HG02938 (cell line): ENCODE data around the gene SLC16A2.

Experiments
- ATAC-seq: cut with Tn5 transposase; IDR thresholded peaks from one replicate; pipeline ENCODE4 v1.9.1; 2021; ENCODE audit warnings: mild to moderate bottlenecking, moderate library complexity; ENCODE audit not compliant: unreplicated experiment

The SLC16A2 gene

GRCh38 chrX:74535408-74536151 lies 114.3 kb downstream of the SLC16A2 start:
- peak; percentile 47 for ATAC-seq

GRCh38 chrX:74536152-74536831 lies 115.0 kb downstream of the SLC16A2 start:
- ATAC-seq = peak; percentile 65

- peak; percentile 15 for ATAC-seq
These were observed 115.6 kb downstream of the SLC16A2 start for GRCh38 chrX:74536832-74537371.

DNA sequence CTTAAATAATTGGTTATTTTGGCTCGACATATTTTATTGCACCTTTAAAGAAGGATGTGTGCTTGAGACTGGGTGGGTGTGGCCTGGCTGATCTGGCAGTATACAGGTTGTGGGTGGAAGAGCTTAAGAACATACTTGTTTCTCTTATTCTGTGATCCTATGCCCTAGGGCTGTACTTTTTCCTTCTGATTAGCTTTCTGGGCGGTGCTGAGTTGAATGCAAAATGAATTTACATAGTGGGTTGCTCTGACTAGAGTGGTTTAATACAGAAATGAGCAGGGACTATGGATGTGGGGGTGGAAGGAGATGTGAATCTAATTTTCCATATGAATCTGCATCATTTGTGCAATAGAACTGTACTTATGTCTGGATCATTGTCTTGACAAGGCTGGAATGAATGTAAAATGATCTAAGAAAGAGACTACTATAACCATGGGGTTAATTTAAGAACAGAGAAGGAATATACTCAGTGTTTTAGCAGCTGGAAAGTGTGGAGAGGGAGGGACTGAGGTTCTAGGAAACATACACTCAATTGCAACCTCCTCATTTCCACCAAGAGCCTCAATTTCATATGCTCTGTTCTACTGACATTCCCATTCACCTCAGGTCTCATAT lies 119.4 kb downstream of the SLC16A2 start:
- ATAC-seq = no peak

- no peak for ATAC-seq
These were observed 124.7 kb downstream of the SLC16A2 start for GRCh38 chrX:74545880-74546523.

DNA sequence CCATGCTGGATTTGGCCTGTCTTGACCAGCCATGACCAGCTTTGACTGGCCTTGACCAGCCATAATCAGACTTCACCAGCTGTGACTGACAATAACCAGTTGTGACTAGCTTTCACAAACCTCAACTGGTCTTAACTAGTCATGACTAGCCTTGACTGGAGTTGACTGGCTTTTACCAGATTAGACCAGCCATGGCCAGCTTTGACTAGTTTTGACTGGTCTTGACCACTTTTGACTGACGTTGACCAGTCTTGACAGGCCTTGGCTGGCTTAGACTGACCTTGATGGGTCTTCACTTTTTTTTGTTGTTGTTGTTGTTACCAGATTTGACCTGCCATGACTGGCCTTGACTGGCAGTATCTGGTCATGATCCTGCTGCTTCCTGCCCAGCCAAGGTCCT lies 125.7 kb downstream of the SLC16A2 start:
- no peak for ATAC-seq

GRCh38 chrX:74550295-74550802 lies 129.1 kb downstream of the SLC16A2 start:
- peak; percentile 78 for ATAC-seq

DNA sequence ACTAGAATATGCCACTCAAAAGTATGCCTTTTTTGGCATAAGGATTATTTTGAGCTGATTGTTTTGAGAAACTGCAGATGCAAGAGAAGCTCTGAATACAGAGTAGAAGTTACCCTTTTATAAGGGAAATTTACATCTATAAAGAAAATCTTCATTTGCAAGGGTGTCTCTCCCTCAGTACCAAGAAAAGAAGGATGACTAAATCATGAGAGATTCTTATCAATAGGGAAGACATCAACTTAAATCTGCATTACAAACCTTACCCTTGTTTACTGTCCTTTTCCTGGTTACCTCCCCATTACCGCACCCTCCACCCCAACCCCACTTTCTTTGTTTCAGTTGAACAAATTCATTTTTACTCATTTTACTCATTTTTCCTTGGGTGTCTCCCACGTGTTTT lies 130.6 kb downstream of the SLC16A2 start:
- no peak for ATAC-seq

DNA sequence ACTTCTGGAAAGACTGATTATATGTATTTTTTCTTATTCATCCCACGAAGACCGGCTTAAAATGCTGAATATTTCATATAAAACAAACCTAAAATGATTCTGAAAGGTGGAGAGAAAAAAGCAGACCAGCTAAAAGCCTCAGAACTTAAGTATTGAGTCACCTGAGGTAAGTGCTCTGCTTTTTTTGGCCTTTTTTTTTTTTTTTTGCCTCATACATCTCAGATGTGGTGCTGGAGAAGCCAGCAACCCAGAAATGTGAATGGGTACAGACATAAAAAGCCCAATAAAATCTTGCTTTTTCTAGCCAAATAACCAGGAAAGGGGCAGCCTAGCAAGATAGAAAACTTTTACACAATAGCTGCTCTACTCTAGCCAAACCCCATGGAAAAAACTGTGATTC lies 136.1 kb downstream of the SLC16A2 start:
- no peak for ATAC-seq

DNA sequence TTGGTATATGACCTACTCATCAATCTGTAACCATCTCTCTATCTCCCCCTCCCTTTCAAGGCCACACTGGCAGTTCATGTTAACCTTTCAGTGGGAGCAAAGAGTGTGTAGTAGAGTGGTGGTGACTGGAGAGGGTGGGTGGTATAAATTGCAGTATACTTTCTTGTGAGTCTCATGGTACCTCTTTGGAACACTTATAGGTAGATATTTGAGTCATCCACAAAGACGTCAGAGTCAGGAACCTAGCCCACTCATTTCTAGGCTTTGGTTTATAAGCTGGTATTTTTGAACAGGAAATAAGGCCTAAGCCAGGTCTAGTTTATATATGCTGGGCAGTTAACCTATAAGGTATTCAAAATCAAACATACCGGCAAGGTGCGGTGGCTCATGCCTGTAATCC lies 156.8 kb downstream of the SLC16A2 start:
- ATAC-seq = no peak

- no peak for ATAC-seq
These were observed 158.4 kb downstream of the SLC16A2 start for GRCh38 chrX:74579597-74580198.
